HepG2 (cell line): ENCODE data around the gene SRSF6. TPM values are rescaled to one million over a fixed set of nuclear protein-coding genes. Genes with fewer than 3 reads are reported as not detected.
A peak's percentile ranks its signal among the peaks of the same experiment; 100 is the strongest.

ENCODE experiments used
- ATF5 ChIP-seq: sonication (generic); formaldehyde crosslinking; IDR thresholded peaks from 2 replicates; pipeline ENCODE4 v1.4.0; 2020; ENCODE audit warnings: mild to moderate bottlenecking, low read depth, missing genetic modification reagents
- BCLAF1 ChIP-seq: fragments of 450-650 bp; IDR thresholded peaks from 2 replicates; pipeline ENCODE4 v1.6.1; 2017; ENCODE audit warnings: mild to moderate bottlenecking
- DRAP1 ChIP-seq: IDR thresholded peaks from 2 replicates; pipeline ENCODE4 v1.6.1; 2016; ENCODE audit warnings: missing genetic modification reagents, missing compliant biosample characterization
- ERF ChIP-seq: IDR thresholded peaks from 2 replicates; pipeline ENCODE4 v1.6.1; 2018; ENCODE audit warnings: missing biosample characterization, missing genetic modification reagents
- FOXK2 ChIP-seq: fragments of 450-650 bp; IDR thresholded peaks from 2 replicates; pipeline ENCODE4 v1.6.1; 2016
- KDM5B ChIP-seq: sonication (generic); formaldehyde crosslinking; IDR thresholded peaks from 2 replicates; pipeline ENCODE4 v1.4.0; 2020; ENCODE audit warnings: missing genetic modification reagents, mild to moderate bottlenecking, borderline replicate concordance
- KLF16 ChIP-seq, 2 experiments: sonication (generic) in 1 of 2; formaldehyde crosslinking in 1 of 2; IDR thresholded peaks; 2 replicates each; pipeline versions ENCODE4 v1.6.1 to v1.8.0; 2016 to 2023; ENCODE audit warnings: missing genetic modification reagents in 2 of 2, missing compliant biosample characterization in 1 of 2
- MBNL3 ChIP-seq: fragments of 250-450 bp; sonication (Bioruptor Pico); conservative IDR thresholded peaks from 2 replicates; pipeline ENCODE4 v1.8.0; 2022; ENCODE audit warnings: mild to moderate bottlenecking, inconsistent platforms
- MYC ChIP-seq: sonication (generic); formaldehyde crosslinking; IDR thresholded peaks from 2 replicates; pipeline ENCODE4 v1.9.0; 2021; ENCODE audit warnings: missing genetic modification reagents, borderline replicate concordance
- NFE2L1 ChIP-seq: sonication (generic); formaldehyde crosslinking; IDR thresholded peaks from 2 replicates; pipeline ENCODE4 v1.4.0; 2020; ENCODE audit warnings: missing genetic modification reagents, mild to moderate bottlenecking, borderline replicate concordance
- RNF2 ChIP-seq: fragments of 450-650 bp; conservative IDR thresholded peaks from 2 replicates; pipeline ENCODE4 v1.6.1; 2016; ENCODE audit warnings: low read depth
- SMAD9 ChIP-seq: sonication (generic); formaldehyde crosslinking; IDR thresholded peaks from 2 replicates; pipeline ENCODE4 v1.5.1; 2020; ENCODE audit warnings: mild to moderate bottlenecking, missing genetic modification reagents
- TOPORS ChIP-seq: sonication (generic); formaldehyde crosslinking; IDR thresholded peaks from 2 replicates; pipeline ENCODE4 v1.8.0; 2023; ENCODE audit warnings: mild to moderate bottlenecking, missing genetic modification reagents
- TRIM22 ChIP-seq: fragments of 450-650 bp; IDR thresholded peaks from 2 replicates; pipeline ENCODE4 v1.6.1; 2017
- ZBTB20 ChIP-seq: sonication (generic); formaldehyde crosslinking; IDR thresholded peaks from 2 replicates; pipeline ENCODE4 v1.8.1; 2023; ENCODE audit warnings: missing genetic modification reagents, low read depth, mild to moderate bottlenecking, borderline replicate concordance
- ZFP37 ChIP-seq: sonication (generic); formaldehyde crosslinking; IDR thresholded peaks from 2 replicates; pipeline ENCODE4 v1.4.0; 2020; ENCODE audit warnings: missing genetic modification reagents, borderline replicate concordance
- ZNF232 ChIP-seq: sonication (generic); formaldehyde crosslinking; IDR thresholded peaks from 2 replicates; pipeline ENCODE4 v1.4.0; 2020; ENCODE audit warnings: missing genetic modification reagents, borderline replicate concordance
- ZNF496 ChIP-seq: sonication (generic); formaldehyde crosslinking; IDR thresholded peaks from 2 replicates; pipeline ENCODE4 v1.8.1; 2023; ENCODE audit warnings: mild to moderate bottlenecking, moderate library complexity, missing genetic modification reagents; ENCODE audit not compliant: insufficient replicate concordance
- ZNF674 ChIP-seq: sonication (generic); formaldehyde crosslinking; IDR thresholded peaks from 2 replicates; pipeline ENCODE4 v1.5.0; 2020; ENCODE audit warnings: low read depth, mild to moderate bottlenecking, missing genetic modification reagents
- ZNF770 ChIP-seq: sonication (generic); formaldehyde crosslinking; IDR thresholded peaks from 2 replicates; pipeline ENCODE4 v1.5.0; 2020; ENCODE audit warnings: mild to moderate bottlenecking, missing genetic modification reagents
- ZNF790 ChIP-seq: sonication (generic); formaldehyde crosslinking; IDR thresholded peaks from 2 replicates; pipeline ENCODE4 v1.8.0; 2022; ENCODE audit warnings: missing genetic modification reagents, mild to moderate bottlenecking, borderline replicate concordance
- ZNF883 ChIP-seq: sonication (generic); formaldehyde crosslinking; IDR thresholded peaks from 2 replicates; pipeline ENCODE4 v1.5.1; 2020; ENCODE audit warnings: mild to moderate bottlenecking, missing genetic modification reagents; ENCODE audit errors: not compliant biosample characterization
- polyA plus RNA-seq, 8 experiments: library from polyadenylated mRNA; depleted of rRNA in 3 of 8; stranded (reverse) in 7 of 8; unstranded in 1 of 8; fragments of >200 nt; fragmentation: Illumina TruSeq in 4 of 8; extraction: Trizol in 4 of 8; gene quantifications; 2 replicates each; pipeline versions ENCODE4 v1.2.1 to v1.2.3, GENCODE V29; 2011 to 2016; ENCODE audit warnings: low read depth in 4 of 8, missing spikeins in 1 of 8, mixed read lengths in 1 of 8; ENCODE audit not compliant: insufficient read depth in 1 of 8
- total RNA-seq, 5 experiments: library from RNA; depleted of rRNA; stranded (reverse); fragments of >200 nt; fragmentation: Illumina TruSeq; extraction: Trizol; gene quantifications; 2 replicates each; pipeline ENCODE4 v1.2.3, GENCODE V29; 2016; ENCODE audit warnings: low read depth in 1 of 5

The SRSF6 gene
- total and polyA plus RNA-seq, 2 of the 13 experiments (the other 11 are each of a cell fraction or from before 2014, with no cell fraction given): 156 to 194 TPM

GRCh38 chr20:43457640-43458421 is at the start of gene SRSF6 (continued):
- no peak for TF ChIP-seq BCLAF1
- peak; percentile 95 for TF ChIP-seq ERF (CRISPR knock-in tag)
- no peak for TF ChIP-seq ZNF496 (CRISPR knock-in tag)
- TF ChIP-seq MBNL3 (CRISPR knock-in tag): no peak
- peak; percentile 83 for TF ChIP-seq ZBTB20 (CRISPR knock-in tag)
- peak; percentile 98 for TF ChIP-seq RNF2
- peak; percentile 99 for TF ChIP-seq MYC
- TF ChIP-seq DRAP1 (CRISPR knock-in tag): peak; percentile 100
- peak; percentile 97 for TF ChIP-seq KDM5B
- peak; percentile 90; the same call in 1 of the 2 replicates for TF ChIP-seq ZFP37 (CRISPR knock-in tag)
- TF ChIP-seq ZNF674 (CRISPR knock-in tag): peak; percentile 99; the same call in 1 of the 2 replicates
- 0 out of 2 replicates have a peak, but pooled peaks have one; percentile 45 for TF ChIP-seq NFE2L1 (CRISPR knock-in tag)
- peak; percentile 95; the same call in 1 of the 2 replicates for TF ChIP-seq SMAD9
- peak; percentile 95 for TF ChIP-seq ZNF883 (CRISPR knock-in tag)
- no peak for TF ChIP-seq FOXK2
- TF ChIP-seq TRIM22: no peak
- peak; percentile 95 for TF ChIP-seq ZNF232 (CRISPR knock-in tag)
- peak; percentile 69 for TF ChIP-seq ZNF770 (CRISPR knock-in tag)
- peak; percentile 58 for TF ChIP-seq ATF5
- TF ChIP-seq TOPORS (CRISPR knock-in tag): peak; percentile 94
- TF ChIP-seq ZNF790: peak; percentile 88; the same call in 1 of the 2 replicates
- peak; percentile 55 to 97; a peak in 2 of 4 replicates for TF ChIP-seq KLF16 (CRISPR knock-in tag; IDR thresholded peaks at IDR 0.05)
